Osteocyte (in vitro differentiated cells): ENCODE measurements around the gene TMEM178B. TPM values are rescaled to one million over a fixed set of nuclear protein-coding genes. Genes with fewer than 3 reads are reported as not detected.

Experiments used
- DNase-seq: peaks from one replicate; pipeline ENCODE4 v3.0.0; 2021; ENCODE audit warnings: mixed read lengths; ENCODE audit not compliant: unreplicated experiment; ENCODE audit errors: extremely low spot score
- H3K27ac Mint-ChIP-seq: one replicate; pipeline ENCODE4 v1.8.0; 2021; ENCODE audit warnings: mild to moderate bottlenecking, mixed read lengths; ENCODE audit not compliant: unreplicated experiment
- H3K27me3 Mint-ChIP-seq: one replicate; pipeline ENCODE4 v1.8.0; 2021; ENCODE audit warnings: mixed read lengths; ENCODE audit not compliant: unreplicated experiment
- H3K36me3 Mint-ChIP-seq: one replicate; pipeline ENCODE4 v1.8.0; 2021; ENCODE audit warnings: mixed read lengths; ENCODE audit not compliant: unreplicated experiment
- H3K4me1 Mint-ChIP-seq: one replicate; pipeline ENCODE4 v1.8.0; 2021; ENCODE audit warnings: mixed read lengths; ENCODE audit not compliant: unreplicated experiment
- H3K4me3 Mint-ChIP-seq: one replicate; pipeline ENCODE4 v1.8.0; 2021; ENCODE audit warnings: mild to moderate bottlenecking, moderate library complexity, mixed read lengths; ENCODE audit not compliant: unreplicated experiment
- H3K9me3 Mint-ChIP-seq: one replicate; pipeline ENCODE4 v1.8.0; 2021; ENCODE audit warnings: mixed read lengths; ENCODE audit not compliant: unreplicated experiment
- total RNA-seq: library from RNA; stranded (reverse); gene quantifications from 2 replicates; pipeline ENCODE4 v1.2.1, GENCODE V29; 2021
- TF ChIP-seq, protein P1 (sequence below): fragments of 200-600 bp; sonication (generic); IDR thresholded peaks from 2 replicates; pipeline ENCODE4 v1.5.0; 2021; ENCODE audit warnings: antibody characterized with exemption, mild to moderate bottlenecking, moderate library complexity

TMEM178B gene
- total RNA-seq, 1 donor from 2014 or later, result 0.70 TPM

DNA sequence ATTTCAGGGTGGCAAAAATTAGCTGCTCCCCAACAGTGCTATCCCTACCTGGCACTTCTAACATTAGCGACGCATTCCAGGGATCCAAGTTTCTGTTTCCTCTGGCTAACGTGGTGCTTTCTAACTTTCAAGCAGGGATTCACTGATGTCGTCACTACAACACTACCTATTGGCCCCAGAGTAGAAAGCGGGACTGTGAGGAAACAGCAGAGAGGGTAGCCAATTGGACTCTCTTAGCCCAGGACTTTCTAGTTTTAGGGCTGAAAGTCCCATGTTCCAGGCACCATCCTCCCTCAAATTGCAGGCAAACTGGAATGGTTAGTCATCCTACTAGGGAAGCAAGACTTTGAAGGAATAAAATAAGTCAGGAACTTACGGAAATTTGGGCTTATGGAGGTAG lies 388.1 kb downstream of the TMEM178B start:
- DNase-seq, result no peak
- TF ChIP-seq, protein P1, sequence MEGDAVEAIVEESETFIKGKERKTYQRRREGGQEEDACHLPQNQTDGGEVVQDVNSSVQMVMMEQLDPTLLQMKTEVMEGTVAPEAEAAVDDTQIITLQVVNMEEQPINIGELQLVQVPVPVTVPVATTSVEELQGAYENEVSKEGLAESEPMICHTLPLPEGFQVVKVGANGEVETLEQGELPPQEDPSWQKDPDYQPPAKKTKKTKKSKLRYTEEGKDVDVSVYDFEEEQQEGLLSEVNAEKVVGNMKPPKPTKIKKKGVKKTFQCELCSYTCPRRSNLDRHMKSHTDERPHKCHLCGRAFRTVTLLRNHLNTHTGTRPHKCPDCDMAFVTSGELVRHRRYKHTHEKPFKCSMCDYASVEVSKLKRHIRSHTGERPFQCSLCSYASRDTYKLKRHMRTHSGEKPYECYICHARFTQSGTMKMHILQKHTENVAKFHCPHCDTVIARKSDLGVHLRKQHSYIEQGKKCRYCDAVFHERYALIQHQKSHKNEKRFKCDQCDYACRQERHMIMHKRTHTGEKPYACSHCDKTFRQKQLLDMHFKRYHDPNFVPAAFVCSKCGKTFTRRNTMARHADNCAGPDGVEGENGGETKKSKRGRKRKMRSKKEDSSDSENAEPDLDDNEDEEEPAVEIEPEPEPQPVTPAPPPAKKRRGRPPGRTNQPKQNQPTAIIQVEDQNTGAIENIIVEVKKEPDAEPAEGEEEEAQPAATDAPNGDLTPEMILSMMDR, result no peak
- Mint-ChIP-seq H3K36me3 (no peaks in the 10 kb centered on the region), H3K4me1 (no peaks in the 10 kb centered on the region), H3K4me3 (no peak overlapping the region), H3K27me3 (no peaks in the 10 kb centered on the region), H3K9me3 (no peaks in the 10 kb centered on the region), H3K27ac (no peak overlapping the region)

DNA sequence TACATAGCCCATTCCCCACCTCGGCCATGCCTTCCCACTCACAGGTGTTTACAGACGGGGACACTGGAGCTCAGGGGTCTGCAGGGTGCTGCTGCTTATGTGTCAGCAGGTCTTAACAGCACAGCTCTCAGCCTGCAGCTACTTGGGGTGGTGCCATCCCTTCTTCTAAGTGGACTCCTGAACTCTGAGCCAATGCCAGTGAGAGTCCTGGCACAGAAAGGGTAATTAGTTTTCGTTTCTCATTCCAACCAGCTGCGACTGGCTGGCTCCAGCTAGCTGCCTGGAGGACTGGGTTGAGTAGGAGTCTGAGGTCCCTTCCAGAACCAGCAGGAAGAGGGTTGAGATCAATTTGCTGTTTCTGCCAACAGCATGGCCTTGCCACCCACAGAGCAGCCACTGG lies 389.1 kb downstream of the TMEM178B start:
- Mint-ChIP-seq H3K27me3 (no peaks in the 10 kb centered on the region), H3K27ac (no peak overlapping the region), H3K4me3 (no peak overlapping the region), H3K36me3 (no peaks in the 10 kb centered on the region), H3K4me1 (no peaks in the 10 kb centered on the region), H3K9me3 (no peaks in the 10 kb centered on the region)
- no peak for DNase-seq
- TF ChIP-seq, protein P1, result no peak

DNA sequence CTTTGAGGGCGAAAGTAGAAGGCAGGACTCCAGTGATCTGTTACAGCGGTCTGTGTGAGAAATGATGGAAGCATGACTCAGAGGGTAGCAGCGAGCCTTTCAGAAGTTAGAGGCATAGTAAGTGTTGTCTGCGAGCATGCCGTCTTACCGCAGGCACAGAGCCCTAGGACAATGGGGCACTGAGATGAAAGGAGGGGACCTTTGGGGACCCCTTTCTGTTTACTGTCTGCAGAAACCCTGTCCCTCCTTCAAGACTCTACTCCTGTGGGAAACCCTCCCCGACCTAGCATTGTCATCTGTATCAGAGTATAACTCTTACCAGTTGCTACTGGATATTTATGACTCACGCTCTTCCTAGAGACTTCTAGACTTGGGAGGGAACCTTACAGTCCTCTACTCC lies 390.1 kb downstream of the TMEM178B start:
- no peaks in the 10 kb centered on the region for H3K36me3 Mint-ChIP-seq
- no peaks in the 10 kb centered on the region for H3K4me1 Mint-ChIP-seq
- DNase-seq, result no peak
- no peaks in the 10 kb centered on the region for H3K27me3 Mint-ChIP-seq
- H3K27ac Mint-ChIP-seq, result no peak overlapping the region
- H3K9me3 Mint-ChIP-seq, result no peaks in the 10 kb centered on the region
- H3K4me3 Mint-ChIP-seq, result no peak overlapping the region
- TF ChIP-seq, protein P1, result no peak

DNA sequence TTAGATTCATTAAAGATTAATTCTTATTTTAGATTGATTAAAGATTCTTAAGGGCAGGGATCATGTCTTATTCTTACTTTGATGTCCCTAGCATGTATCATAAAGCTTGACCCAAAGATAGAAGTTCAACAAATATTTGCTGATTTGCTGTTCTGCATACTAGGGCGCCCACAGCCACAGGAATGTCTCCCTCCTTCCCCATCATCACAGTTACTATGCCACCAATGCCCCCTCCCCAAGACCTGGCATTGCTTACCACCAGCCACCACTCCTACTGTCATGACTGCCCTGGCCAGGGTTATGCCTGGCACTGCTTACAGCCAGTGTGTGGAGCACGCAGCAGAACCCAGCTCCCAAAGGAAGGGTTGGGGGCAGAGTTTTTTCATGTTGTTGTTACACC lies 390.7 kb downstream of the TMEM178B start:
- no peak for DNase-seq
- no peaks in the 10 kb centered on the region for H3K9me3 Mint-ChIP-seq
- H3K27me3 Mint-ChIP-seq, result no peaks in the 10 kb centered on the region
- TF ChIP-seq, protein P1, result no peak
- no peaks in the 10 kb centered on the region for H3K4me1 Mint-ChIP-seq
- no peaks in the 10 kb centered on the region for H3K36me3 Mint-ChIP-seq
- no peak overlapping the region for H3K4me3 Mint-ChIP-seq
- no peak overlapping the region for H3K27ac Mint-ChIP-seq

DNA sequence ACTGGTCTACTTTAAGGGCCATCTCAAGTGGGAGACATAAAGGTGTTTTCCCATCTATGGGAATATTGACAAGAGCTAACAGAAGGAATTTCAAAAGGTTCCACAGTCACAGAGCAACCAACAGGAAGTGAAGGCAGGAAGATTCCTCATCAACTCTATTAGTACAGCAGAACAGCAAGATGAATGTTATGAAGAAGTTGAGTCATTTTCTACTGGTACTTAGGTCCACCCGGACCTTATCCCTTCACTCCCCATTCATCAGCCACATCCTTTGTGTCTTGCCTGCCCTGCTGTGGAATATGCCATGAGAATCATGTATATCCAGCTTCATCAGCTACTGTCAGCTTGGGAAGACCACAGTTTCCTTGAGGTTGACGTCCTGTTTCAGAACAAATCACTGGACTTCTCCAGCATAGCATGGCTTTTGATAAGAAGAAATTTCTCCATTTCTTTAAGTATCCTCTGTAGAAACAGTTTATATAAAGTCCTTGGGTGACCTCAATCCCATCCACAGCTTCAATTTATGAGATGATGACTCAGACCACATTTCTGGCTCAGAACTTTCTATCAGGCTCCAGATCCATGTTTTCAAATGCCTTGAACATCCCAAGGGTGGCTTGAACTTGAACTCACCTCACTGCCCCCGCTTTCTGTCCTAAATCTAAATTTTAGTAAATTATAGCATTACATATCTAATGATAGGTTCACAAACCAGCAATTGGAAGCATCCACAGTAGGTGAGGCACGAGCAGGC lies 392.5 kb downstream of the TMEM178B start:
- Mint-ChIP-seq H3K27me3 (no peaks in the 10 kb centered on the region), H3K36me3 (no peaks in the 10 kb centered on the region), H3K4me1 (no peaks in the 10 kb centered on the region), H3K9me3 (no peaks in the 10 kb centered on the region), H3K4me3 (no peak overlapping the region), H3K27ac (no peak overlapping the region)
- no peak for DNase-seq
- TF ChIP-seq, protein P1, result no peak
